Keratinocyte (primary cell): Measurements from ENCODE around the gene HIPK4. TPM values are rescaled to one million over a fixed set of nuclear protein-coding genes. Genes with fewer than 3 reads are reported as not detected.
"Not testable (repeated sequence)": the region's sequence is repeated elsewhere in the genome, so short reads cannot be mapped to it uniquely, and the experiment has no call there.

Experiments
- DNase-seq: peaks from one replicate; pipeline ENCODE4 v3.0.0-alpha.2; 2011; ENCODE audit warnings: low read depth, missing footprints, low spot score
- FAIRE-seq: peaks from 2 replicates; lab custom pipeline; 2011; peaks lifted over from hg19 to GRCh38; lab: Jason Lieb, UNC
- H2AFZ ChIP-seq: 2 replicates; pipeline ENCODE4 v1.6.0; 2012; ENCODE audit warnings: low read length, control low read depth, inconsistent platforms; ENCODE audit not compliant: control insufficient read depth
- H3K27ac ChIP-seq: 2 replicates; pipeline ENCODE4 v1.5.1; 2011; ENCODE audit warnings: low read length; ENCODE audit not compliant: control insufficient read depth, insufficient read depth
- H3K27me3 ChIP-seq: 3 replicates; pipeline ENCODE4 v1.6.0; 2011; ENCODE audit warnings: low read length; ENCODE audit not compliant: control insufficient read depth, insufficient read depth; ENCODE audit errors: extremely low read depth
- H3K36me3 ChIP-seq, 2 experiments: 2 replicates in 1 of 2; 3 replicates in 1 of 2; pipeline ENCODE4 v1.5.1; 2011; ENCODE audit warnings: low read length in 2 of 2, mild to moderate bottlenecking in 1 of 2; ENCODE audit not compliant: control insufficient read depth in 2 of 2, insufficient read depth in 2 of 2; ENCODE audit errors: extremely low read depth in 1 of 2
- H3K4me1 ChIP-seq: 3 replicates; pipeline ENCODE4 v1.5.1; 2011; ENCODE audit warnings: low read length; ENCODE audit not compliant: control insufficient read depth, insufficient read depth; ENCODE audit errors: extremely low read depth
- H3K4me2 ChIP-seq: 3 replicates; pipeline ENCODE4 v1.6.0; 2011; ENCODE audit warnings: low read depth, low read length; ENCODE audit not compliant: control insufficient read depth, insufficient read depth; ENCODE audit errors: extremely low read depth
- H3K4me3 ChIP-seq, 3 experiments: fragments of 200-600 bp in 1 of 3; sonication (generic) in 1 of 3; 2 replicates in 2 of 3; 3 replicates in 1 of 3; pipeline ENCODE4 v1.5.1; 2011 to 2016; ENCODE audit warnings: low read length in 3 of 3, mild to moderate bottlenecking in 3 of 3, control low read depth in 2 of 3, inconsistent platforms in 1 of 3, low read depth in 1 of 3, mixed read lengths in 1 of 3, mixed run types in 1 of 3, moderate library complexity in 1 of 3; ENCODE audit not compliant: control insufficient read depth in 2 of 3, insufficient read depth in 2 of 3; ENCODE audit errors: extremely low read depth in 1 of 3
- H3K79me2 ChIP-seq: 2 replicates; pipeline ENCODE4 v1.6.0; 2012; ENCODE audit warnings: low read length; ENCODE audit not compliant: control insufficient read depth, insufficient read depth
- H3K9ac ChIP-seq: 3 replicates; pipeline ENCODE4 v1.6.0; 2011; ENCODE audit warnings: low read length; ENCODE audit not compliant: control insufficient read depth, insufficient read depth; ENCODE audit errors: extremely low read depth
- H3K9me1 ChIP-seq: 3 replicates; pipeline ENCODE4 v1.6.0; 2011; ENCODE audit warnings: low read length; ENCODE audit not compliant: control insufficient read depth, insufficient read depth; ENCODE audit errors: extremely low read depth
- H3K9me3 ChIP-seq: 2 replicates; pipeline ENCODE4 v1.5.1; 2012; ENCODE audit warnings: low read depth, low read length; ENCODE audit not compliant: control insufficient read depth
- H4K20me1 ChIP-seq: 3 replicates; pipeline ENCODE4 v1.6.0; 2011; ENCODE audit warnings: low read length; ENCODE audit not compliant: control insufficient read depth, insufficient read depth; ENCODE audit errors: extremely low read depth
- EZH2 ChIP-seq: IDR thresholded peaks from one replicate; pipeline ENCODE4 v1.6.1; 2012; ENCODE audit warnings: inconsistent platforms, mild to moderate bottlenecking, low read length, moderate library complexity
- dilution Hi-C: fragments of 300-500 bp; cut with MboI; formaldehyde crosslinking; loops from one replicate; pipeline ENCODE4 v1.7.0; 2020; ENCODE audit warnings: low sequenced_read_pairs; ENCODE audit not compliant: extremely low pct_ligation_motif_present
- polyA plus RNA-seq, 5 experiments: library from polyadenylated mRNA; depleted of rRNA in 3 of 5; stranded (reverse) in 3 of 5; stranded (forward) in 1 of 5; unstranded in 1 of 5; fragments of >200 nt; gene quantifications; 1 replicate in 1 of 5; 2 replicates in 3 of 5; 3 replicates in 1 of 5; pipeline versions ENCODE4 v1.2.1 to v1.2.3, GENCODE V29; 2011 to 2012; ENCODE audit warnings: missing spikeins in 2 of 5, low read depth in 1 of 5, low replicate concordance in 1 of 5
- TF ChIP-seq, protein P1 (sequence below), 3 experiments: IDR thresholded peaks in 1 of 3; conservative IDR thresholded peaks in 1 of 3; optimal IDR thresholded peaks in 1 of 3; 2 replicates in 2 of 3; 3 replicates in 1 of 3; pipeline versions ENCODE3 to v1.5.1; 2011; ENCODE audit warnings: low read length in 3 of 3, mild to moderate bottlenecking in 3 of 3, moderate library complexity in 2 of 3, control low read depth in 1 of 3, inconsistent platforms in 1 of 3; ENCODE audit not compliant: insufficient read depth in 2 of 3; ENCODE audit errors: extremely low read depth in 1 of 3

Gene HIPK4
- polyA plus RNA-seq, 1 donor (not counting 4 experiments of a cell fraction or from before 2014, with no cell fraction given) = 0.03 TPM

DNA sequence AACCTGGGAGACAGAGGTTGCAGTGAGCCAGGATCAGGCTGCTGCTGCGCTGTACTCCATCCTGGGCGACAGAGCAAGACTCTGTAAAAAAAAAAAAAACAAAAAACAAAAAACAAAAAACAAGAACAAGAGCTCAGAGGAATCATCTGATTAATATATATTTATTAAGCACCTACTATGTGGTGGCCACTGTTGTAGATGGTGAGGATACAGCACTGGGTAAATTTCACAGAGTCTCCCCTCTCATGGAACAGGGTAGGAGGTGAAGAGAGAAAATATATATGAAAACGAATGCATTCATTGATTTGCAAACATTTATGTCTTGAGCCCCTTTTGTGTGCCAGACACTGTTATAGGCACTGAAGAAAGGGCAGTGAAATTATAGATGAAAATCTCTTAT lies 41.7 kb upstream of the HIPK4 start:
- no peaks in the 10 kb centered on the region for H4K20me1 ChIP-seq
- DNase-seq (no peak), FAIRE-seq (no peak)
- no peak overlapping the region for H2AFZ ChIP-seq
- H3K4me2 ChIP-seq = no peak overlapping the region
- H3K4me3 ChIP-seq = no peak overlapping the region
- no peaks in the 10 kb centered on the region for H3K9me1 ChIP-seq
- peaks cover 11% of the 10 kb centered on the region for H3K4me1 ChIP-seq
- TF ChIP-seq, protein P1, sequence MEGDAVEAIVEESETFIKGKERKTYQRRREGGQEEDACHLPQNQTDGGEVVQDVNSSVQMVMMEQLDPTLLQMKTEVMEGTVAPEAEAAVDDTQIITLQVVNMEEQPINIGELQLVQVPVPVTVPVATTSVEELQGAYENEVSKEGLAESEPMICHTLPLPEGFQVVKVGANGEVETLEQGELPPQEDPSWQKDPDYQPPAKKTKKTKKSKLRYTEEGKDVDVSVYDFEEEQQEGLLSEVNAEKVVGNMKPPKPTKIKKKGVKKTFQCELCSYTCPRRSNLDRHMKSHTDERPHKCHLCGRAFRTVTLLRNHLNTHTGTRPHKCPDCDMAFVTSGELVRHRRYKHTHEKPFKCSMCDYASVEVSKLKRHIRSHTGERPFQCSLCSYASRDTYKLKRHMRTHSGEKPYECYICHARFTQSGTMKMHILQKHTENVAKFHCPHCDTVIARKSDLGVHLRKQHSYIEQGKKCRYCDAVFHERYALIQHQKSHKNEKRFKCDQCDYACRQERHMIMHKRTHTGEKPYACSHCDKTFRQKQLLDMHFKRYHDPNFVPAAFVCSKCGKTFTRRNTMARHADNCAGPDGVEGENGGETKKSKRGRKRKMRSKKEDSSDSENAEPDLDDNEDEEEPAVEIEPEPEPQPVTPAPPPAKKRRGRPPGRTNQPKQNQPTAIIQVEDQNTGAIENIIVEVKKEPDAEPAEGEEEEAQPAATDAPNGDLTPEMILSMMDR (optimal IDR thresholded peaks at IDR 0.05 in 1 of 3, IDR thresholded peaks at IDR 0.05 in 1 of 3, conservative IDR thresholded peaks at IDR 0.05 in 1 of 3; ENCODE audit: extremely low read depth in 1 of 3, insufficient read depth in 2 of 3, low read length in 3 of 3) = no peak
- TF ChIP-seq EZH2 = no peak
- no peaks in the 10 kb centered on the region for H3K27me3 ChIP-seq
- dilution Hi-C loops = no loop called here
- H3K36me3 ChIP-seq = no peaks in the 10 kb centered on the region
- H3K27ac ChIP-seq = no peak overlapping the region
- H3K9ac ChIP-seq = no peak overlapping the region
- no peaks in the 10 kb centered on the region for H3K9me3 ChIP-seq
- no peaks in the 10 kb centered on the region for H3K79me2 ChIP-seq

DNA sequence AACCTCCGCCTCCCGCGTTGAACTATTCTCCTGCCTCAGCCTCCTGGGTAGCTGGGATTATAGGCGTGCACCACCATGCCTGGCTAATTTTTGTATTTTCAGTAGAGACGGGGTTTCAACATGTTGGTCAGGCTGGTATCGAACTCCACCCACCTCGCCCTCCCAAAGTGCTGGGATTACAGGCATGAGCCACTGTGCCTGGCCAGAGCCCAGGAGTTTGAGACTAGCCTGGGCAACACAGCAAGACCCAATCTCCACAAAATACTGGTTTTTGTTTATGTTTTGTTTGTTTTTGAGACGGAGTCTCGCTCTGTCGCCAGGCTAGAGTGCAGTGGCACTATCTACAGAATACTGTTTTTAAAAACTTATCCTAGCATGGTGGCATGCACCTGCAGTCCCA lies 40.3 kb upstream of the HIPK4 start:
- H3K9me3 ChIP-seq, H3K27me3 ChIP-seq, H4K20me1 ChIP-seq, H3K4me2 ChIP-seq, dilution Hi-C loops, H3K9ac ChIP-seq, H2AFZ ChIP-seq, H3K79me2 ChIP-seq, H3K9me1 ChIP-seq, DNase-seq, H3K4me3 ChIP-seq, H3K27ac ChIP-seq, H3K36me3 ChIP-seq, FAIRE-seq: not testable (repeated sequence)
- peaks cover 11% of the 10 kb centered on the region for H3K4me1 ChIP-seq

DNA sequence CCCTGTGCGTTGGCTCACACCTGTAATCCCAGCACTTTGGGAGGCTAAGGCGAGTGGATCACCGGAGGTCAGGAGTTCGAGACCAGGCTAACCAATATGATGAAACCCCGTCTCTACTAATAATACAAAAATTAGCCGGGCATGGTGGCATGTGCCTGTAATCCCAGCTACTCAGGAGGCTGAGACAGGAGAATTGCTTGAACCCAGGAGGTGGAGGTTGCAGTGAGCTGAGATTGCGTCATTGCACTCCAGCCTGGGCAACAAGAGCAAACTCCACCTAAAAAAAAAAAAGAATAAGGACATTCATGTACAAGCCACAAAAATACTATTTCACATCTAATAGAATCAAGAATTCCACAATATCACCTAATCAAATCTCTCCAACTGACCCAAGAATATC lies 38.2 kb upstream of the HIPK4 start:
- FAIRE-seq, H2AFZ ChIP-seq, H4K20me1 ChIP-seq, H3K9me1 ChIP-seq, dilution Hi-C loops, H3K9ac ChIP-seq, H3K4me3 ChIP-seq, H3K9me3 ChIP-seq, H3K27me3 ChIP-seq, H3K36me3 ChIP-seq, H3K27ac ChIP-seq, H3K4me1 ChIP-seq, H3K4me2 ChIP-seq, DNase-seq: not testable (repeated sequence)
- H3K79me2 ChIP-seq = peaks cover 17% of the 10 kb centered on the region
